ENCODE measurements around the gene G6PC3.

DNA sequence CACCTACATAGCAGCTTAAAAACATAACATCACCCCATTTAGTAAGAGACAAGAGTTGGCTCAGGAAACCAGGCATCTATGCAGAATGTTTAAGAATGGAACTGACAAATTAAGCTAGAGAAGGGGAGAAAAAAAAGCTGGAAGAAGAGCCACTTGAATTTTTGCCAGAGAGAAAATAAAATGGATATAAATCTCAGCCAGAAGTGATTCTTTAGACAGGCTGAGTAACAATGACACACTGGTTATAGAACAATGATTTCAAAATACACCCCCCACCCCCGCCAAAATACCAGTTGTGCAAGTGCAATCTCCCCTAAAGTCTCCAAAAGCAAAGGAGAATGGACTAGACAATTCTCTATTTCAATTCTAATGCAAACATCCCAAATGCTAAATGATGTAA lies 26.5 kb upstream of the G6PC3 start:
- TF ChIP-seq, protein P1, sequence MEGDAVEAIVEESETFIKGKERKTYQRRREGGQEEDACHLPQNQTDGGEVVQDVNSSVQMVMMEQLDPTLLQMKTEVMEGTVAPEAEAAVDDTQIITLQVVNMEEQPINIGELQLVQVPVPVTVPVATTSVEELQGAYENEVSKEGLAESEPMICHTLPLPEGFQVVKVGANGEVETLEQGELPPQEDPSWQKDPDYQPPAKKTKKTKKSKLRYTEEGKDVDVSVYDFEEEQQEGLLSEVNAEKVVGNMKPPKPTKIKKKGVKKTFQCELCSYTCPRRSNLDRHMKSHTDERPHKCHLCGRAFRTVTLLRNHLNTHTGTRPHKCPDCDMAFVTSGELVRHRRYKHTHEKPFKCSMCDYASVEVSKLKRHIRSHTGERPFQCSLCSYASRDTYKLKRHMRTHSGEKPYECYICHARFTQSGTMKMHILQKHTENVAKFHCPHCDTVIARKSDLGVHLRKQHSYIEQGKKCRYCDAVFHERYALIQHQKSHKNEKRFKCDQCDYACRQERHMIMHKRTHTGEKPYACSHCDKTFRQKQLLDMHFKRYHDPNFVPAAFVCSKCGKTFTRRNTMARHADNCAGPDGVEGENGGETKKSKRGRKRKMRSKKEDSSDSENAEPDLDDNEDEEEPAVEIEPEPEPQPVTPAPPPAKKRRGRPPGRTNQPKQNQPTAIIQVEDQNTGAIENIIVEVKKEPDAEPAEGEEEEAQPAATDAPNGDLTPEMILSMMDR (IDR thresholded peaks at IDR 0.05), result no peak
- TF ChIP-seq POLR2A (IDR thresholded peaks at IDR 0.05), result no peak
